Measurements from ENCODE around the gene FARSB. TPM values are rescaled to one million over a fixed set of nuclear protein-coding genes. Genes with fewer than 3 reads are reported as not detected.

Gene FARSB
- total RNA-seq, 1 experiment from 2014 or later, result 50.7 TPM

- Histone ChIP-seq H3K27ac (ENCODE audit: low read depth, low read length) (no peak overlapping the region), H3K4me2 (ENCODE audit: low read length) (no peak overlapping the region), H4K20me1 (ENCODE audit: insufficient read depth) (no peaks in the 10 kb centered on the region), H3K4me3 (replicated peaks in 1 of 2; ENCODE audit: low read depth in 1 of 2, low read length in 2 of 2) (no peak overlapping the region), H3K36me3 (ENCODE audit: control insufficient read depth in 1 of 2, insufficient read depth in 2 of 2, low read length in 2 of 2) (no peaks in the 10 kb centered on the region), H3K27me3 (ENCODE audit: insufficient read depth, low read length) (no peaks in the 10 kb centered on the region), H3K9ac (ENCODE audit: low read length) (no peak overlapping the region), H3K79me2 (ENCODE audit: insufficient read depth, low read length) (no peaks in the 10 kb centered on the region), H3K4me1 (ENCODE audit: control insufficient read depth in 1 of 2, insufficient read depth in 2 of 2, low read length in 2 of 2) (no peaks in the 10 kb centered on the region), H3K9me3 (ENCODE audit: control insufficient read depth in 1 of 2, insufficient read depth in 1 of 2, low read depth in 1 of 2, low read length in 2 of 2) (no peaks in the 10 kb centered on the region), H3K9me2 (ENCODE audit: insufficient read depth) (no peaks in the 10 kb centered on the region), H2AFZ (ENCODE audit: low read depth, low read length, poor library complexity, severe bottlenecking) (no peak overlapping the region)
- ChIA-PET CTCF (no interaction called here), RAD21 (ENCODE audit: low non-redundant PET in 1 of 2, low total read pairs in 2 of 2, uncharacterized antibody in 2 of 2, unreplicated experiment in 2 of 2) (no interaction called here), POLR2A (no interaction called here)
- no peak for ATAC-seq
- DNase-seq (ENCODE audit: low read depth, low spot score), result no peak
- no TSS peak for BruUV-seq (replicated peaks)
- intact Hi-C loops (cut with micrococcal nuclease), result no loop called here
- TF ChIP-seq, protein P1, sequence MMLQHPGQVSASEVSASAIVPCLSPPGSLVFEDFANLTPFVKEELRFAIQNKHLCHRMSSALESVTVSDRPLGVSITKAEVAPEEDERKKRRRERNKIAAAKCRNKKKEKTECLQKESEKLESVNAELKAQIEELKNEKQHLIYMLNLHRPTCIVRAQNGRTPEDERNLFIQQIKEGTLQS (IDR thresholded peaks at IDR 0.05), result no peak
- TF ChIP-seq, protein P2, sequence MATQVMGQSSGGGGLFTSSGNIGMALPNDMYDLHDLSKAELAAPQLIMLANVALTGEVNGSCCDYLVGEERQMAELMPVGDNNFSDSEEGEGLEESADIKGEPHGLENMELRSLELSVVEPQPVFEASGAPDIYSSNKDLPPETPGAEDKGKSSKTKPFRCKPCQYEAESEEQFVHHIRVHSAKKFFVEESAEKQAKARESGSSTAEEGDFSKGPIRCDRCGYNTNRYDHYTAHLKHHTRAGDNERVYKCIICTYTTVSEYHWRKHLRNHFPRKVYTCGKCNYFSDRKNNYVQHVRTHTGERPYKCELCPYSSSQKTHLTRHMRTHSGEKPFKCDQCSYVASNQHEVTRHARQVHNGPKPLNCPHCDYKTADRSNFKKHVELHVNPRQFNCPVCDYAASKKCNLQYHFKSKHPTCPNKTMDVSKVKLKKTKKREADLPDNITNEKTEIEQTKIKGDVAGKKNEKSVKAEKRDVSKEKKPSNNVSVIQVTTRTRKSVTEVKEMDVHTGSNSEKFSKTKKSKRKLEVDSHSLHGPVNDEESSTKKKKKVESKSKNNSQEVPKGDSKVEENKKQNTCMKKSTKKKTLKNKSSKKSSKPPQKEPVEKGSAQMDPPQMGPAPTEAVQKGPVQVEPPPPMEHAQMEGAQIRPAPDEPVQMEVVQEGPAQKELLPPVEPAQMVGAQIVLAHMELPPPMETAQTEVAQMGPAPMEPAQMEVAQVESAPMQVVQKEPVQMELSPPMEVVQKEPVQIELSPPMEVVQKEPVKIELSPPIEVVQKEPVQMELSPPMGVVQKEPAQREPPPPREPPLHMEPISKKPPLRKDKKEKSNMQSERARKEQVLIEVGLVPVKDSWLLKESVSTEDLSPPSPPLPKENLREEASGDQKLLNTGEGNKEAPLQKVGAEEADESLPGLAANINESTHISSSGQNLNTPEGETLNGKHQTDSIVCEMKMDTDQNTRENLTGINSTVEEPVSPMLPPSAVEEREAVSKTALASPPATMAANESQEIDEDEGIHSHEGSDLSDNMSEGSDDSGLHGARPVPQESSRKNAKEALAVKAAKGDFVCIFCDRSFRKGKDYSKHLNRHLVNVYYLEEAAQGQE (IDR thresholded peaks at IDR 0.05; ENCODE audit: low read depth), result no peak
Measured at GRCh38 chr2:222526480-222527277, 129.2 kb downstream of the FARSB start.

DNA sequence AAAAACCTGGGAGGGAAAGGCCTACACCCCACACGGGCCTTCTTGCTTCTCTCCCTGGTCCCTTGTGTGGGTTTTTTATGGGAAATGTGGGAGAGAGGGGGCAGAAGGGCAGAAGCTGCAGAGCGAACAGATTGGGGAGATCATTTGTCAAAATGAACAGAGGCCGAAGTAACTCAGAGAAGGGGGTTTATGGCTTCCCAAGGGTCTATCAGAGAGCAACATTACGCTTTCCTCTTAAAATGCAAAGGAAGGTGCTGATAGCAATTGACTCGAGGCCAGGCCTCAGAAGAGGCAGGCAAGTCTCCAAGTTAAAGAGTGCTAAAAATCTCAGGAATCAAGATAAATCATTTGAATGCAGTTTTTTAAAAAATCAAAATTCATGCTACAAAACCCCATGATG, 130.1 kb downstream of the FARSB start:
- Histone ChIP-seq H3K9me2 (ENCODE audit: insufficient read depth) (no peaks in the 10 kb centered on the region), H3K27me3 (ENCODE audit: insufficient read depth, low read length) (no peaks in the 10 kb centered on the region), H3K4me3 (replicated peaks in 1 of 2; ENCODE audit: low read depth in 1 of 2, low read length in 2 of 2) (no peak overlapping the region), H3K27ac (ENCODE audit: low read depth, low read length) (no peak overlapping the region), H3K9ac (ENCODE audit: low read length) (no peak overlapping the region), H3K79me2 (ENCODE audit: insufficient read depth, low read length) (no peaks in the 10 kb centered on the region), H4K20me1 (ENCODE audit: insufficient read depth) (no peaks in the 10 kb centered on the region), H2AFZ (ENCODE audit: low read depth, low read length, poor library complexity, severe bottlenecking) (no peak overlapping the region), H3K36me3 (ENCODE audit: control insufficient read depth in 1 of 2, insufficient read depth in 2 of 2, low read length in 2 of 2) (no peaks in the 10 kb centered on the region), H3K4me1 (ENCODE audit: control insufficient read depth in 1 of 2, insufficient read depth in 2 of 2, low read length in 2 of 2) (no peaks in the 10 kb centered on the region), H3K4me2 (ENCODE audit: low read length) (no peak overlapping the region), H3K9me3 (ENCODE audit: control insufficient read depth in 1 of 2, insufficient read depth in 1 of 2, low read depth in 1 of 2, low read length in 2 of 2) (no peaks in the 10 kb centered on the region)
- DNase-seq (ENCODE audit: low read depth, low spot score), result no peak
- no TSS peak for BruUV-seq (replicated peaks)
- no peak for TF ChIP-seq YY1 (IDR thresholded peaks at IDR 0.05; ENCODE audit: extremely low read depth, insufficient replicate concordance, low read depth, low read length)
- no peak for TF ChIP-seq ZFX (IDR thresholded peaks at IDR 0.05)
- no peak for TF ChIP-seq SIN3A (IDR thresholded peaks at IDR 0.05; ENCODE audit: low read depth)
- TF ChIP-seq, protein P2 (IDR thresholded peaks at IDR 0.05; ENCODE audit: low read depth), result no peak
- TF ChIP-seq, protein P1 (IDR thresholded peaks at IDR 0.05), result no peak
- intact Hi-C loops (cut with micrococcal nuclease), result no loop called here
- RAD21 ChIA-PET (ENCODE audit: low non-redundant PET in 1 of 2, low total read pairs in 2 of 2, uncharacterized antibody in 2 of 2, unreplicated experiment in 2 of 2), result no interaction called here
- CTCF ChIA-PET, result no interaction called here
- ATAC-seq, result no peak
- POLR2A ChIA-PET, result no interaction called here
